ENCODE measurements around the gene GRIP2.

DNA sequence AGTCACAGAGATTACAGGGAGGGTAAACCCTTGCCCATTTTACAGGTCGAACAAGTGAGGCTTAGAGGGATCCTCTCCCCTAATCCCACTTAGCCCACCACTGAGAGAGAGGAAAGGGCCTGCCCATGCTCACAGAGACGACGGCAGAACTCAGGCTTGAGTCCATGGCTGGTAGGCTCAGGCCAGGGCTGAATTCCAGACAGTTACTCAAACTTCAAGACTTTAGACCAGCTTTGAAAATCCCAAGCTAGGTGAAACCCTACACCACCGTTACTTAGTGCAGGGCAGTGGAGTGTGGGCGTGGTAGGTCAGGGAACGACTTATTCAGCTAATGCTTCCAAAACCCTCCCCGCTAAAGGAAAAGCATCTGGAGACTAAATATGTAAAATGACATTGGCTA, 16.4 kb downstream of the GRIP2 start:
- TF ChIP-seq, protein P1, sequence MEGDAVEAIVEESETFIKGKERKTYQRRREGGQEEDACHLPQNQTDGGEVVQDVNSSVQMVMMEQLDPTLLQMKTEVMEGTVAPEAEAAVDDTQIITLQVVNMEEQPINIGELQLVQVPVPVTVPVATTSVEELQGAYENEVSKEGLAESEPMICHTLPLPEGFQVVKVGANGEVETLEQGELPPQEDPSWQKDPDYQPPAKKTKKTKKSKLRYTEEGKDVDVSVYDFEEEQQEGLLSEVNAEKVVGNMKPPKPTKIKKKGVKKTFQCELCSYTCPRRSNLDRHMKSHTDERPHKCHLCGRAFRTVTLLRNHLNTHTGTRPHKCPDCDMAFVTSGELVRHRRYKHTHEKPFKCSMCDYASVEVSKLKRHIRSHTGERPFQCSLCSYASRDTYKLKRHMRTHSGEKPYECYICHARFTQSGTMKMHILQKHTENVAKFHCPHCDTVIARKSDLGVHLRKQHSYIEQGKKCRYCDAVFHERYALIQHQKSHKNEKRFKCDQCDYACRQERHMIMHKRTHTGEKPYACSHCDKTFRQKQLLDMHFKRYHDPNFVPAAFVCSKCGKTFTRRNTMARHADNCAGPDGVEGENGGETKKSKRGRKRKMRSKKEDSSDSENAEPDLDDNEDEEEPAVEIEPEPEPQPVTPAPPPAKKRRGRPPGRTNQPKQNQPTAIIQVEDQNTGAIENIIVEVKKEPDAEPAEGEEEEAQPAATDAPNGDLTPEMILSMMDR (IDR thresholded peaks at IDR 0.05), result no peak
- TF ChIP-seq EZH2 (IDR thresholded peaks at IDR 0.05), result no peak
